Mesendoderm (in vitro differentiated cells): ENCODE results near the gene ABHD17A.

ENCODE experiments used
- DNase-seq: peaks from one replicate; pipeline ENCODE4 v3.0.0; 2013
- H2AK5ac ChIP-seq: 2 replicates; pipeline ENCODE4 v1.6.1; 2013; ENCODE audit warnings: low read length, inconsistent platforms
- H2BK120ac ChIP-seq: 2 replicates; pipeline ENCODE4 v1.6.1; 2013; ENCODE audit warnings: low read depth, mild to moderate bottlenecking, low read length, moderate library complexity, mixed read lengths
- H2BK15ac ChIP-seq: replicated peaks from 2 replicates; pipeline ENCODE4 v1.6.1; 2013; ENCODE audit warnings: low read depth, mild to moderate bottlenecking, moderate library complexity
- H2BK5ac ChIP-seq: 2 replicates; pipeline ENCODE4 v1.6.1; 2013; ENCODE audit warnings: low read length, inconsistent platforms
- H3K18ac ChIP-seq: 2 replicates; pipeline ENCODE4 v1.6.1; 2013; ENCODE audit warnings: mild to moderate bottlenecking, low read length, mixed read lengths
- H3K23ac ChIP-seq: one replicate; pipeline ENCODE4 v1.6.1; 2013; ENCODE audit warnings: low read length
- H3K27ac ChIP-seq: 2 replicates; pipeline ENCODE4 v1.5.1; 2013; ENCODE audit warnings: low read depth, mild to moderate bottlenecking, inconsistent platforms, low read length, moderate library complexity
- H3K27me3 ChIP-seq: 2 replicates; pipeline ENCODE4 v1.6.1; 2013; ENCODE audit warnings: low read length, control low read depth, mild to moderate bottlenecking, inconsistent platforms; ENCODE audit not compliant: insufficient read depth, poor library complexity
- H3K36me3 ChIP-seq: 2 replicates; pipeline ENCODE4 v1.6.1; 2013; ENCODE audit warnings: low read length, inconsistent platforms; ENCODE audit not compliant: control insufficient read depth, insufficient read depth
- H3K4ac ChIP-seq: one replicate; pipeline ENCODE4 v1.6.1; 2013; ENCODE audit warnings: low read depth, mild to moderate bottlenecking, low read length, moderate library complexity
- H3K4me1 ChIP-seq: 2 replicates; pipeline ENCODE4 v1.6.1; 2013; ENCODE audit warnings: low read depth, low read length, inconsistent platforms; ENCODE audit not compliant: control insufficient read depth
- H3K4me2 ChIP-seq: 2 replicates; pipeline ENCODE4 v1.6.1; 2013; ENCODE audit warnings: low read length
- H3K4me3 ChIP-seq: 2 replicates; pipeline ENCODE4 v1.5.1; 2013; ENCODE audit warnings: mild to moderate bottlenecking, low read length
- H3K56ac ChIP-seq: one replicate; pipeline ENCODE4 v1.6.1; 2013; ENCODE audit warnings: low read length
- H3K79me1 ChIP-seq: 2 replicates; pipeline ENCODE4 v1.6.1; 2013; ENCODE audit warnings: low read length, inconsistent platforms
- H3K79me2 ChIP-seq: 2 replicates; pipeline ENCODE4 v1.6.1; 2013; ENCODE audit warnings: mild to moderate bottlenecking, low read length; ENCODE audit not compliant: control insufficient read depth, insufficient read depth
- H3K9ac ChIP-seq: 2 replicates; pipeline ENCODE4 v1.6.1; 2013; ENCODE audit warnings: low read length, inconsistent platforms
- H4K5ac ChIP-seq: one replicate; pipeline ENCODE4 v1.6.1; 2013; ENCODE audit warnings: low read length
- H4K8ac ChIP-seq: one replicate; pipeline ENCODE4 v1.6.1; 2013; ENCODE audit warnings: low read depth, mild to moderate bottlenecking, control low read depth, low read length, moderate library complexity
- WGBS: extraction: QIAGEN DNeasy Blood & Tissue Kit; methylation state at CpG from one replicate; pipeline ENCODE4 v1.1.7; 2013; ENCODE audit warnings: low lambda C conversion rate, missing lambda C conversion rate; ENCODE audit not compliant: insufficient coverage; ENCODE audit errors: extremely low coverage; 5-methylcytosine and 5-hydroxymethylcytosine counted together

The ABHD17A gene

GRCh38 chr19:1914826-1915341, 29.6 kb upstream of the ABHD17A start:
- H3K4me3 ChIP-seq, result no peak overlapping the region
- H3K18ac ChIP-seq, result no peak overlapping the region
- no peak overlapping the region for H3K4me2 ChIP-seq
- H4K8ac ChIP-seq, result no peak overlapping the region
- no peak overlapping the region for H4K5ac ChIP-seq
- no peak overlapping the region for H3K27ac ChIP-seq
- no peak overlapping the region for H3K9ac ChIP-seq
- H2BK15ac ChIP-seq, result no peak overlapping the region
- no peak overlapping the region for H3K56ac ChIP-seq
- H3K27me3 ChIP-seq, result no peaks in the 10 kb centered on the region
- H3K4me1 ChIP-seq, result no peaks in the 10 kb centered on the region
- H2BK120ac ChIP-seq, result no peak overlapping the region
- H3K4ac ChIP-seq, result no peak overlapping the region
- H3K79me2 ChIP-seq, result peaks cover 23% of the 10 kb centered on the region
- H2BK5ac ChIP-seq, result no peak overlapping the region
- no peak overlapping the region for H2AK5ac ChIP-seq
- WGBS, result no CpG with 5 or more reads among the region's 23 CpGs
- no peak overlapping the region for H3K23ac ChIP-seq
- H3K79me1 ChIP-seq, result peaks cover 12% of the 10 kb centered on the region
- DNase-seq, result no peak
- peaks cover 4% of the 10 kb centered on the region for H3K36me3 ChIP-seq

- Histone ChIP-seq H4K5ac (no peak overlapping the region), H2BK15ac (no peak overlapping the region), H2AK5ac (no peak overlapping the region), H3K23ac (no peak overlapping the region), H3K56ac (no peak overlapping the region), H3K4ac (no peak overlapping the region), H3K18ac (no peak overlapping the region), H3K9ac (no peak overlapping the region), H3K27ac (no peak overlapping the region), H3K4me1 (no peaks in the 10 kb centered on the region), H3K4me2 (no peak overlapping the region), H3K79me2 (peaks cover 32% of the 10 kb centered on the region), H3K36me3 (peaks cover 3% of the 10 kb centered on the region), H3K79me1 (peaks cover 17% of the 10 kb centered on the region), H4K8ac (no peak overlapping the region), H3K4me3 (no peak overlapping the region), H2BK5ac (no peak overlapping the region), H3K27me3 (no peaks in the 10 kb centered on the region), H2BK120ac (no peak overlapping the region)
- no peak for DNase-seq
- no CpG with 5 or more reads among the region's 23 CpGs for WGBS
Observed at GRCh38 chr19:1913781-1914577, 28.7 kb upstream of the ABHD17A start.

- no CpG with 5 or more reads among the region's 77 CpGs for WGBS
- peaks cover 19% of the 10 kb centered on the region for H3K79me1 ChIP-seq
- H2BK15ac ChIP-seq, result no peak overlapping the region
- peaks cover 3% of the 10 kb centered on the region for H3K36me3 ChIP-seq
- H3K23ac ChIP-seq, result no peak overlapping the region
- no peak overlapping the region for H3K27ac ChIP-seq
- no peak overlapping the region for H3K56ac ChIP-seq
- H3K4ac ChIP-seq, result no peak overlapping the region
- no peak overlapping the region for H2BK120ac ChIP-seq
- H3K4me1 ChIP-seq, result no peaks in the 10 kb centered on the region
- no peak overlapping the region for H4K8ac ChIP-seq
- H3K4me2 ChIP-seq, result no peak overlapping the region
- no peak for DNase-seq
- no peak overlapping the region for H4K5ac ChIP-seq
- H2BK5ac ChIP-seq, result no peak overlapping the region
- H3K27me3 ChIP-seq, result no peaks in the 10 kb centered on the region
- no peak overlapping the region for H3K18ac ChIP-seq
- no peak overlapping the region for H3K9ac ChIP-seq
- H3K4me3 ChIP-seq, result no peak overlapping the region
- H3K79me2 ChIP-seq, result peaks cover 39% of the 10 kb centered on the region
- H2AK5ac ChIP-seq, result no peak overlapping the region
Observed at GRCh38 chr19:1912760-1913505, 27.6 kb upstream of the ABHD17A start.

GRCh38 chr19:1911995-1912394, 26.7 kb upstream of the ABHD17A start:
- H2BK5ac ChIP-seq, result no peak overlapping the region
- H4K8ac ChIP-seq, result no peak overlapping the region
- H3K23ac ChIP-seq, result no peak overlapping the region
- H2AK5ac ChIP-seq, result no peak overlapping the region
- H3K79me1 ChIP-seq, result peaks cover 19% of the 10 kb centered on the region
- H3K18ac ChIP-seq, result no peak overlapping the region
- no peak for DNase-seq
- no peaks in the 10 kb centered on the region for H3K27me3 ChIP-seq
- H3K79me2 ChIP-seq, result peaks cover 49% of the 10 kb centered on the region
- H3K9ac ChIP-seq, result no peak overlapping the region
- H2BK15ac ChIP-seq, result no peak overlapping the region
- H3K4ac ChIP-seq, result no peak overlapping the region
- no peak overlapping the region for H3K4me2 ChIP-seq
- peaks cover 3% of the 10 kb centered on the region for H3K36me3 ChIP-seq
- H4K5ac ChIP-seq, result no peak overlapping the region
- WGBS, result no CpG with 5 or more reads among the region's 37 CpGs
- no peaks in the 10 kb centered on the region for H3K4me1 ChIP-seq
- no peak overlapping the region for H3K27ac ChIP-seq
- H3K56ac ChIP-seq, result no peak overlapping the region
- H2BK120ac ChIP-seq, result no peak overlapping the region
- H3K4me3 ChIP-seq, result no peak overlapping the region

GRCh38 chr19:1911098-1911497, 25.8 kb upstream of the ABHD17A start:
- Histone ChIP-seq H3K79me1 (peaks cover 19% of the 10 kb centered on the region), H4K5ac (no peak overlapping the region), H4K8ac (no peak overlapping the region), H3K27me3 (no peaks in the 10 kb centered on the region), H2BK120ac (no peak overlapping the region), H3K4ac (no peak overlapping the region), H3K36me3 (peaks cover 3% of the 10 kb centered on the region), H3K18ac (no peak overlapping the region), H3K23ac (no peak overlapping the region), H3K56ac (no peak overlapping the region), H2BK15ac (no peak overlapping the region), H3K27ac (no peak overlapping the region), H2AK5ac (no peak overlapping the region), H3K4me1 (no peaks in the 10 kb centered on the region), H3K9ac (no peak overlapping the region), H3K4me3 (no peak overlapping the region), H2BK5ac (no peak overlapping the region), H3K79me2 (peaks cover 52% of the 10 kb centered on the region), H3K4me2 (no peak overlapping the region)
- DNase-seq, result no peak
- no CpG with 5 or more reads among the region's 13 CpGs for WGBS
